WTC11 (cell line): ENCODE data around the gene SNIP1. TPM values are rescaled to one million over a fixed set of nuclear protein-coding genes. Genes with fewer than 3 reads are reported as not detected.
"Not testable (repeated sequence)": the region's sequence is repeated elsewhere in the genome, so short reads cannot be mapped to it uniquely, and the experiment has no call there.

Source experiments
- ATAC-seq: fragments of 200-7000 bp; cut with Tn5 transposase; 2 replicates; pipeline ENCODE4 v1.10.0; 2021; ENCODE audit warnings: mild to moderate bottlenecking, moderate library complexity
- CTCF ChIA-PET: fragments of 300-600 bp; sonication (Branson Sonifier 250); formaldehyde crosslinking; loops from one replicate; lab custom pipeline; 2021; ENCODE audit warnings: antibody characterized with exemption; lab: Charles Lee
- POLR2A ChIA-PET: fragments of 350-600 bp; sonication (Branson Sonifier 250); formaldehyde crosslinking; loops from one replicate; lab custom pipeline; 2021; ENCODE audit warnings: antibody characterized with exemption; lab: Charles Lee
- DNase-seq: peaks from one replicate; pipeline ENCODE4 v3.0.0; 2021; ENCODE audit warnings: low spot score
- H3K27ac Mint-ChIP-seq: 2 replicates; pipeline ENCODE4 v1.8.0; 2021; ENCODE audit warnings: mixed read lengths
- H3K27me3 Mint-ChIP-seq: 2 replicates; pipeline ENCODE4 v1.8.0; 2021; ENCODE audit warnings: low read depth, mild to moderate bottlenecking, moderate library complexity, mixed read lengths
- H3K36me3 Mint-ChIP-seq: 2 replicates; pipeline ENCODE4 v1.8.0; 2021; ENCODE audit warnings: mixed read lengths
- H3K4me1 Mint-ChIP-seq: 2 replicates; pipeline ENCODE4 v1.8.0; 2022; ENCODE audit warnings: mixed read lengths
- H3K4me3 Mint-ChIP-seq: 2 replicates; pipeline ENCODE4 v1.8.0; 2021; ENCODE audit warnings: mild to moderate bottlenecking, moderate library complexity, mixed read lengths
- H3K9me3 Mint-ChIP-seq: 2 replicates; pipeline ENCODE4 v1.8.0; 2021; ENCODE audit warnings: mixed read lengths
- CBFB ChIP-seq: sonication (generic); formaldehyde crosslinking; IDR thresholded peaks from 2 replicates; pipeline ENCODE4 v1.8.1; 2022; ENCODE audit warnings: mild to moderate bottlenecking, low read depth, missing genetic modification reagents
- CDX4 ChIP-seq: fragments of 250-450 bp; sonication (Bioruptor Pico); IDR thresholded peaks from 2 replicates; pipeline ENCODE4 v1.9.0; 2021; ENCODE audit warnings: moderate library complexity, mild to moderate bottlenecking, inconsistent platforms, borderline replicate concordance
- CREB1 ChIP-seq: sonication (generic); formaldehyde crosslinking; IDR thresholded peaks from 2 replicates; pipeline ENCODE4 v1.8.0; 2023; ENCODE audit warnings: mild to moderate bottlenecking, missing genetic modification reagents
- CREM ChIP-seq: sonication (generic); formaldehyde crosslinking; IDR thresholded peaks from 2 replicates; pipeline ENCODE4 v1.8.1; 2022; ENCODE audit warnings: mild to moderate bottlenecking, missing genetic modification reagents, moderate library complexity
- ELF4 ChIP-seq: sonication (generic); formaldehyde crosslinking; IDR thresholded peaks from 2 replicates; pipeline ENCODE4 v1.8.1; 2022; ENCODE audit warnings: low read depth, mild to moderate bottlenecking, moderate library complexity, missing genetic modification reagents
- ETV6 ChIP-seq: sonication (generic); formaldehyde crosslinking; IDR thresholded peaks from 2 replicates; pipeline ENCODE4 v1.8.1; 2022; ENCODE audit warnings: mild to moderate bottlenecking, missing genetic modification reagents
- HMGXB4 ChIP-seq: sonication (generic); formaldehyde crosslinking; IDR thresholded peaks from 2 replicates; pipeline ENCODE4 v1.8.1; 2023; ENCODE audit warnings: mild to moderate bottlenecking, moderate library complexity, missing genetic modification reagents
- NFE2L1 ChIP-seq: sonication (generic); formaldehyde crosslinking; IDR thresholded peaks from 2 replicates; pipeline ENCODE4 v1.8.1; 2023; ENCODE audit warnings: missing genetic modification reagents
- PRDM15 ChIP-seq: sonication (generic); formaldehyde crosslinking; IDR thresholded peaks from 2 replicates; pipeline ENCODE4 v1.8.0; 2022; ENCODE audit warnings: missing genetic modification reagents
- RELA ChIP-seq: sonication (generic); formaldehyde crosslinking; IDR thresholded peaks from 2 replicates; pipeline ENCODE4 v1.8.1; 2022; ENCODE audit warnings: missing genetic modification reagents, mild to moderate bottlenecking, borderline replicate concordance
- SMAD3 ChIP-seq: sonication (generic); formaldehyde crosslinking; IDR thresholded peaks from 2 replicates; pipeline ENCODE4 v1.8.0; 2022; ENCODE audit warnings: missing genetic modification reagents, mild to moderate bottlenecking, borderline replicate concordance
- SOX15 ChIP-seq: fragments of 250-450 bp; sonication (Bioruptor Pico); IDR thresholded peaks from 2 replicates; pipeline ENCODE4 v1.9.0; 2021; ENCODE audit warnings: mild to moderate bottlenecking
- SP1 ChIP-seq: sonication (generic); formaldehyde crosslinking; conservative IDR thresholded peaks from 2 replicates; pipeline ENCODE4 v1.8.1; 2022; ENCODE audit warnings: missing genetic modification reagents
- USF2 ChIP-seq: sonication (generic); formaldehyde crosslinking; IDR thresholded peaks from 2 replicates; pipeline ENCODE4 v1.8.1; 2023; ENCODE audit warnings: mild to moderate bottlenecking, missing genetic modification reagents, moderate library complexity
- ZBTB43 ChIP-seq: sonication (generic); formaldehyde crosslinking; IDR thresholded peaks from 2 replicates; pipeline ENCODE4 v1.8.1; 2023; ENCODE audit warnings: mild to moderate bottlenecking, missing genetic modification reagents
- ZNF232 ChIP-seq: sonication (generic); formaldehyde crosslinking; IDR thresholded peaks from 2 replicates; pipeline ENCODE4 v1.8.0; 2022; ENCODE audit warnings: mild to moderate bottlenecking, missing genetic modification reagents
- ZNF263 ChIP-seq: sonication (generic); formaldehyde crosslinking; IDR thresholded peaks from 2 replicates; pipeline ENCODE4 v1.8.1; 2022; ENCODE audit warnings: low read depth, mild to moderate bottlenecking, moderate library complexity, missing genetic modification reagents
- ZNF671 ChIP-seq: fragments of 250-450 bp; sonication (Bioruptor Pico); IDR thresholded peaks from 2 replicates; pipeline ENCODE4 v1.8.0; 2021; ENCODE audit warnings: mild to moderate bottlenecking
- ZSCAN18 ChIP-seq: fragments of 250-450 bp; sonication (Bioruptor Pico); IDR thresholded peaks from 2 replicates; pipeline ENCODE4 v2.1.2; 2022; ENCODE audit warnings: mild to moderate bottlenecking, moderate library complexity
- total RNA-seq: library from RNA; stranded (reverse); gene quantifications from 3 replicates; pipeline ENCODE4 v1.2.3, GENCODE V29; 2021

SNIP1 gene
- total RNA-seq, 1 experiment from 2014 or later: 18.3 TPM

GRCh38 chr1:37595440-37596181 lies 41.5 kb upstream of the SNIP1 start, which contains the start of gene GNL2 (continued):
- TF ChIP-seq NFE2L1 (0 out of 2 replicates have a peak, but pooled peaks have one; percentile 20), CREM (CRISPR knock-in tag) (peak; percentile 93)

- DNase-seq (no peak), ATAC-seq (no peak)
- H3K27ac Mint-ChIP-seq: no peak overlapping the region
- H3K4me3 Mint-ChIP-seq: peak overlapping the region; percentile 15; the same call in 1 of the 2 replicates
- peaks cover 4% of the 10 kb centered on the region for H3K27me3 Mint-ChIP-seq
- no peaks in the 10 kb centered on the region for H3K9me3 Mint-ChIP-seq
- CTCF ChIA-PET: interaction anchor here (1.6 kb wide), 1 partner anchor 9 kb away, joined by 4 read pairs; no protein-coding TSS in a partner anchor
- POLR2A ChIA-PET: no interaction called here
- H3K36me3 Mint-ChIP-seq: peaks cover 43% of the 10 kb centered on the region
- H3K4me1 Mint-ChIP-seq: peaks cover 15% of the 10 kb centered on the region
- TF ChIP-seq ETV6 (CRISPR knock-in tag): no peak
- TF ChIP-seq SP1: no peak
Observed at GRCh38 chr1:37593726-37594125, 39.6 kb upstream of the SNIP1 start.

- ChIA-PET CTCF (no interaction called here), POLR2A (no interaction called here)
- Mint-ChIP-seq H3K36me3 (peaks cover 78% of the 10 kb centered on the region), H3K9me3 (no peaks in the 10 kb centered on the region), H3K27me3 (no peaks in the 10 kb centered on the region), H3K4me1 (no peaks in the 10 kb centered on the region), H3K4me3 (no peak overlapping the region), H3K27ac (no peak overlapping the region)
- TF ChIP-seq HMGXB4 (CRISPR knock-in tag) (no peak), ZNF263 (no peak), ZBTB43 (CRISPR knock-in tag) (no peak), CREB1 (CRISPR knock-in tag) (no peak), ZSCAN18 (CRISPR knock-in tag) (no peak), USF2 (CRISPR knock-in tag) (no peak), PRDM15 (no peak), ZNF671 (no peak), SOX15 (CRISPR knock-in tag) (no peak), CDX4 (CRISPR knock-in tag) (no peak), CBFB (CRISPR knock-in tag) (no peak), ELF4 (no peak), ZNF232 (no peak), SMAD3 (CRISPR knock-in tag) (no peak), RELA (CRISPR knock-in tag) (no peak)
- no peak for DNase-seq
- ATAC-seq: no peak
Observed at GRCh38 chr1:37588939-37589338, 34.8 kb upstream of the SNIP1 start.

- H3K9me3 Mint-ChIP-seq, DNase-seq, H3K4me1 Mint-ChIP-seq, POLR2A ChIA-PET, H3K27ac Mint-ChIP-seq, ATAC-seq, H3K4me3 Mint-ChIP-seq, CTCF ChIA-PET, H3K27me3 Mint-ChIP-seq: not testable (repeated sequence)
- H3K36me3 Mint-ChIP-seq: peaks cover 75% of the 10 kb centered on the region
Observed at GRCh38 chr1:37584544-37584943, 30.5 kb upstream of the SNIP1 start.
